Osteoblast (primary cell): ENCODE measurements around the gene PLK2. TPM values are rescaled to one million over a fixed set of nuclear protein-coding genes. Genes with fewer than 3 reads are reported as not detected.

Experiments
- DNase-seq: peaks from one replicate; pipeline ENCODE4 v3.0.0; 2011; ENCODE audit warnings: low spot score, mixed read lengths; ENCODE audit not compliant: insufficient read length; ENCODE audit errors: missing footprints
- H2AFZ ChIP-seq: 2 replicates; pipeline ENCODE4 v1.6.0; 2011; ENCODE audit warnings: mild to moderate bottlenecking, low read length
- H3K27ac ChIP-seq: 2 replicates; pipeline ENCODE4 v1.5.1; 2011; ENCODE audit warnings: mild to moderate bottlenecking, low read depth, low read length, moderate library complexity
- H3K27me3 ChIP-seq: 2 replicates; pipeline ENCODE4 v1.6.0; 2012; ENCODE audit warnings: mild to moderate bottlenecking, control low read depth, inconsistent platforms, low read length, moderate library complexity; ENCODE audit not compliant: insufficient read depth
- H3K36me3 ChIP-seq: 2 replicates; pipeline ENCODE4 v1.5.1; 2011; ENCODE audit warnings: mild to moderate bottlenecking, low read length, control low read depth, moderate library complexity; ENCODE audit not compliant: insufficient read depth
- H3K4me1 ChIP-seq: 2 replicates; pipeline ENCODE4 v1.5.1; 2011; ENCODE audit warnings: mild to moderate bottlenecking, low read length, control low read depth, moderate library complexity; ENCODE audit not compliant: insufficient read depth
- H3K4me2 ChIP-seq: 2 replicates; pipeline ENCODE4 v1.6.0; 2011; ENCODE audit warnings: mild to moderate bottlenecking, low read length; ENCODE audit not compliant: insufficient read depth
- H3K4me3 ChIP-seq: fragments of 200-600 bp; sonication (generic); 3 replicates; pipeline ENCODE4 v1.5.1; 2012; ENCODE audit warnings: mild to moderate bottlenecking, low read length, inconsistent platforms; ENCODE audit not compliant: insufficient read depth
- H3K79me2 ChIP-seq: 2 replicates; pipeline ENCODE4 v1.6.0; 2012; ENCODE audit warnings: mild to moderate bottlenecking, low read length, control low read depth, inconsistent platforms; ENCODE audit not compliant: insufficient read depth
- H3K9me3 ChIP-seq: 2 replicates; pipeline ENCODE4 v1.5.1; 2011; ENCODE audit warnings: low read depth, low read length, control low read depth
- H4K20me1 ChIP-seq: 2 replicates; pipeline ENCODE4 v1.6.0; 2012; ENCODE audit warnings: mild to moderate bottlenecking, low read length, control low read depth; ENCODE audit not compliant: insufficient read depth
- CTCF ChIP-seq: IDR thresholded peaks from 2 replicates; pipeline ENCODE4 v1.5.1; 2011; ENCODE audit warnings: mild to moderate bottlenecking, low read depth, low read length, moderate library complexity; ENCODE audit errors: extremely low read depth
- total RNA-seq: library from RNA; depleted of rRNA; stranded (reverse); fragments of >200 nt; gene quantifications from 2 replicates; pipeline ENCODE4 v1.2.3, GENCODE V29; 2012

The PLK2 gene
- total RNA-seq, 1 donor: 220 TPM

DNA sequence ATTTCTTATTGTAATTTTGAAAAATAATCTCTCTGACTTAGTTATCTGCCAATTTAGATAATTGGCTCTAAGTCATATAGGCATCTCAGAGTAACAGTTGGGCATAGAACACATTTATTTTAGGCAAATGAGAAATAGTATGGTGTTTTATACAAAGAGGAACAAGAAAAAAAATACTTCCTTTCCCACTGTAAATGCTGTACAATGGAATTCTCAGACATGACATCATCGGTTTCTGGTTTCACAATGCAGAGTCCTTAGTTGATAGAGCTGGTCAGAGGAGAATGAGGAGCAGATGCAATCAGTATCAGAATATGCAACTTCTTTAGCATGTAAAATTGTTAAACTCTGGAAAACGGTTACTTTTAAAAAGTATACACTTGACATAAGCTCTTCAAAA, 49.4 kb downstream of the PLK2 start:
- peak overlapping the region; percentile 1 for H3K27ac ChIP-seq
- H3K36me3 ChIP-seq: no peaks in the 10 kb centered on the region
- no peaks in the 10 kb centered on the region for H3K9me3 ChIP-seq
- no peak overlapping the region for H2AFZ ChIP-seq
- H3K4me1 ChIP-seq: peaks cover 24% of the 10 kb centered on the region
- no peak overlapping the region for H3K4me3 ChIP-seq
- DNase-seq: no peak
- H3K27me3 ChIP-seq: no peaks in the 10 kb centered on the region
- H3K4me2 ChIP-seq: no peak overlapping the region
- H4K20me1 ChIP-seq: no peaks in the 10 kb centered on the region
- TF ChIP-seq CTCF: no peak
- H3K79me2 ChIP-seq: no peaks in the 10 kb centered on the region

DNA sequence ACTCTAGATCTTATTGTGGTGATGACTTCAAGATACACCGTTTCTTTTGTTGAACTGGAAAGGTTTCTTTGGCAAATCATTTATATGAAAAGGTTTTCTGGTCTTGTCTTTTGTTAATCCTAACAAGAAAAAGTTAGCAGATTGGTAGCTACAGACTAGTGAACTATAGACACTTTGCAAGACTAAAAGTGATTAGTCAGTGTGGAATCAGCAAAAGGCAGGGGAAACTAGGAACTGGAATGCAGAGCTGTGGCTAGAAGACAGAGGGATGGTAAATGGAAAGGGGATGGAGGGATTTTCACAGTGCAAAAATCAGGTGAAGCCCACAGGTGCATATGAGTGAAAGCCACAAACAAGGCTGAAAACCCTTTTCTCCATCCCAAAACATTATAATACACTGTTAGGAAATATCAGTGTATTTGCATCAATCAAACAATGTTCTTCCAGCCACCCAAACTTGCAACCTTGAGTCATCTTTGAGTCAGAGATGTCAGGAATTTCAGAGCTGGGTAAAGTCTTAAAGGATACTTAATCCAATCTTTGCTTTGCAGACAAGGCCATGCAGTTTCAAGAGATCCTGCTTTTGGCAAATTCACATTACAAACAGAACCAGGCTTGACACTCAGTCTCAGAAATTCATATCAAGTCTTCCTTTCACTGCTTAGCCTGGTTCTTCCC, 52.7 kb downstream of the PLK2 start:
- H3K4me2 ChIP-seq: peak overlapping the region; percentile 62
- no peaks in the 10 kb centered on the region for H3K36me3 ChIP-seq
- peak overlapping the region; percentile 56 for H2AFZ ChIP-seq
- H3K4me1 ChIP-seq: peaks cover 24% of the 10 kb centered on the region
- H4K20me1 ChIP-seq: no peaks in the 10 kb centered on the region
- H3K27me3 ChIP-seq: no peaks in the 10 kb centered on the region
- peak overlapping the region; percentile 30 for H3K27ac ChIP-seq
- peak; percentile 6 for DNase-seq
- H3K9me3 ChIP-seq: no peaks in the 10 kb centered on the region
- H3K79me2 ChIP-seq: no peaks in the 10 kb centered on the region
- TF ChIP-seq CTCF: no peak
- peak overlapping the region; percentile 16 for H3K4me3 ChIP-seq

GRCh38 chr5:58406394-58406793, 53.5 kb downstream of the PLK2 start:
- H4K20me1 ChIP-seq: no peaks in the 10 kb centered on the region
- H3K4me2 ChIP-seq: no peak overlapping the region
- no peaks in the 10 kb centered on the region for H3K27me3 ChIP-seq
- H3K4me3 ChIP-seq: no peak overlapping the region
- H3K27ac ChIP-seq: peak overlapping the region; percentile 30
- no peak overlapping the region for H2AFZ ChIP-seq
- H3K79me2 ChIP-seq: no peaks in the 10 kb centered on the region
- H3K9me3 ChIP-seq: no peaks in the 10 kb centered on the region
- H3K36me3 ChIP-seq: no peaks in the 10 kb centered on the region
- DNase-seq: no peak
- no peak for TF ChIP-seq CTCF
- peaks cover 24% of the 10 kb centered on the region for H3K4me1 ChIP-seq

- Histone ChIP-seq H3K27ac (no peak overlapping the region), H3K27me3 (no peaks in the 10 kb centered on the region), H2AFZ (no peak overlapping the region), H3K4me3 (no peak overlapping the region), H4K20me1 (no peaks in the 10 kb centered on the region), H3K4me2 (no peak overlapping the region), H3K36me3 (no peaks in the 10 kb centered on the region), H3K9me3 (no peaks in the 10 kb centered on the region), H3K79me2 (no peaks in the 10 kb centered on the region), H3K4me1 (peaks cover 18% of the 10 kb centered on the region)
- no peak for DNase-seq
- no peak for TF ChIP-seq CTCF
These were observed 54.7 kb downstream of the PLK2 start for GRCh38 chr5:58405175-58405574.
